Gastroesophageal sphincter (tissue), 4 donors: ENCODE measurements around the gene BTRC. TPM values are rescaled to one million over a fixed set of nuclear protein-coding genes. Genes with fewer than 3 reads are reported as not detected.
"Not testable (repeated sequence)": the region's sequence is repeated elsewhere in the genome, so short reads cannot be mapped to it uniquely, and the experiment has no call there.

ENCODE experiments used
- ATAC-seq: fragments of 150-250 bp; one replicate; pipeline ENCODE4 v1.9.1; 2016; ENCODE audit warnings: mild to moderate bottlenecking, moderate library complexity
- H3K27ac ChIP-seq, 4 donors: fragments of 200-600 bp; sonication (generic) in 3 of 4; 1 replicate in 3 of 4; 2 replicates in 1 of 4; pipeline ENCODE4 v1.5.1; 2016 to 2019
- H3K27me3 ChIP-seq: fragments of 200-600 bp; sonication (generic); one replicate; pipeline ENCODE4 v1.5.1; 2019
- H3K36me3 ChIP-seq, 2 donors: fragments of 200-600 bp; sonication (generic); one replicate each; pipeline ENCODE4 v1.5.1; 2019; ENCODE audit warnings: control low read depth in 1 of 2
- H3K4me1 ChIP-seq, 3 donors: fragments of 200-600 bp; sonication (generic); 1 replicate in 2 of 3; 2 replicates in 1 of 3; pipeline ENCODE4 v1.5.1; 2016 to 2019; ENCODE audit warnings: control low read depth in 2 of 3
- H3K4me3 ChIP-seq, 2 donors: fragments of 200-600 bp; sonication (generic); one replicate each; pipeline ENCODE4 v1.5.1; 2019; ENCODE audit warnings: mild to moderate bottlenecking in 1 of 2, moderate library complexity in 1 of 2
- H3K9me3 ChIP-seq, 3 donors: fragments of 200-600 bp; sonication (generic); one replicate each; pipeline ENCODE4 v1.5.1; 2017 to 2019; ENCODE audit warnings: control low read depth in 2 of 3
- EP300 ChIP-seq: sonication (generic); formaldehyde crosslinking; IDR thresholded peaks from one replicate; pipeline ENCODE4 v1.6.1; 2017; ENCODE audit warnings: antibody characterized with exemption, mild to moderate bottlenecking
- POLR2A ChIP-seq, 2 donors: fragments of 450-650 bp; IDR thresholded peaks; one replicate each; pipeline ENCODE4 v1.6.1; 2017; ENCODE audit warnings: antibody characterized with exemption in 2 of 2, mild to moderate bottlenecking in 2 of 2, moderate library complexity in 1 of 2
- POLR2AphosphoS5 ChIP-seq: sonication (generic); formaldehyde crosslinking; IDR thresholded peaks from one replicate; pipeline ENCODE4 v1.6.1; 2017; ENCODE audit warnings: antibody characterized with exemption
- WGBS, 2 donors: methylation state at CpG; one replicate each; pipeline ENCODE4 v1.1.5; 2018; ENCODE audit warnings: low coverage in 1 of 2; 5-methylcytosine and 5-hydroxymethylcytosine counted together
- total RNA-seq, 4 donors: library from RNA; depleted of rRNA; stranded (reverse); fragments of >200 nt; gene quantifications; one replicate each; pipeline ENCODE4 v1.1.0, GENCODE V29; 2016
- TF ChIP-seq, protein P1 (sequence below), 4 experiments: fragments of 200-600 bp in 2 of 4; fragments of 450-650 bp in 2 of 4; sonication (generic) in 1 of 4; IDR thresholded peaks; one replicate each; pipeline ENCODE4 v1.5.1; 2017 to 2019; ENCODE audit warnings: antibody characterized with exemption in 4 of 4, mild to moderate bottlenecking in 2 of 4, moderate library complexity in 2 of 4

Gene BTRC
- total RNA-seq, 4 donors from 2014 or later = 9.0 to 15.6 (median 14.1) TPM

DNA sequence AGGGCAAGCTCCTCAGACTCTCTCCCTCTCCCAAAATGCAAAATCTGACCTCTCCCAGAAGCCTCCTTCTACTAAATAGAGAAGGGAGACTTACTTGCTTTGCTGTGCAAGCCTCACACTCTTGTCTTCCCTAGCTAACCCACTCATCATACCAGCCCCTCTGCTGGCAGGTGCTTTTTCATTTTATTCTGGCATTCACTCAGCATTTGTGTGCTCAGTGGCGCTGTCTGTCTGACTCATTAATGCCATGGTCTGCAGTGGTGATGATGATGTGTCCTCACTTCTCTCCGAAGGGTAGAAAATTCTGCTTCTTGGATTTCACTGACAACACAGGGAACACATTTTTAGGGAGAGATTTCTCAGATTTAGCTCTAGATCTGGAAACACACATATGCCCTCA, 22.0 kb upstream of the BTRC start:
- ATAC-seq = no peak
- Histone ChIP-seq H3K9me3 (no peaks in the 10 kb centered on the region), H3K4me3 (no peak overlapping the region), H3K36me3 (no peaks in the 10 kb centered on the region), H3K27me3 (peaks cover 3% of the 10 kb centered on the region), H3K27ac (no peak overlapping the region), H3K4me1 (no peaks in the 10 kb centered on the region)
- TF ChIP-seq, protein P1, sequence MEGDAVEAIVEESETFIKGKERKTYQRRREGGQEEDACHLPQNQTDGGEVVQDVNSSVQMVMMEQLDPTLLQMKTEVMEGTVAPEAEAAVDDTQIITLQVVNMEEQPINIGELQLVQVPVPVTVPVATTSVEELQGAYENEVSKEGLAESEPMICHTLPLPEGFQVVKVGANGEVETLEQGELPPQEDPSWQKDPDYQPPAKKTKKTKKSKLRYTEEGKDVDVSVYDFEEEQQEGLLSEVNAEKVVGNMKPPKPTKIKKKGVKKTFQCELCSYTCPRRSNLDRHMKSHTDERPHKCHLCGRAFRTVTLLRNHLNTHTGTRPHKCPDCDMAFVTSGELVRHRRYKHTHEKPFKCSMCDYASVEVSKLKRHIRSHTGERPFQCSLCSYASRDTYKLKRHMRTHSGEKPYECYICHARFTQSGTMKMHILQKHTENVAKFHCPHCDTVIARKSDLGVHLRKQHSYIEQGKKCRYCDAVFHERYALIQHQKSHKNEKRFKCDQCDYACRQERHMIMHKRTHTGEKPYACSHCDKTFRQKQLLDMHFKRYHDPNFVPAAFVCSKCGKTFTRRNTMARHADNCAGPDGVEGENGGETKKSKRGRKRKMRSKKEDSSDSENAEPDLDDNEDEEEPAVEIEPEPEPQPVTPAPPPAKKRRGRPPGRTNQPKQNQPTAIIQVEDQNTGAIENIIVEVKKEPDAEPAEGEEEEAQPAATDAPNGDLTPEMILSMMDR (IDR thresholded peaks at IDR 0.05) = no peak
- TF ChIP-seq POLR2A (IDR thresholded peaks at IDR 0.05) (no peak), EP300 (no peak), POLR2AphosphoS5 (no peak)
- 56 to 89% methylated on average over 2 of the region's 2 CpGs for WGBS, 2 donors

DNA sequence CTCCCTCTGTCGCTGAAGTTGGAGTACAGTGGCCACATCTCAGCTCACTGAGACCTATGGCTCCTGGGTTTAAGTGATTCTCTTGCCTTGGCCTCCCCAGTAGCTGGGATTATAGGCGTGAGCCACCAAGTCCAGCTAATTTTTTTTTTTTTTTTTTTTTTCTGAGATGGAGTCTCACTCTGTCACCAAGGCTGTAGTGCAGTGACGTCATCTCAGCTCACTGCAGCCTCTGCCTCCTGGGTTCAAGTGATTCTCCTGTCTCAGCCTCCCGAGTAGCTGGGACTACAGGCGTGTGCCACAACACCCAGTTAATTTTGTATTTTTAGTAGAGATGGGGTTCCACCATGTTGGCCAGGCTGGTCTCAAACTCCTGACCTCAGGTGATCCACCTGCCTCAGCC, 19.7 kb upstream of the BTRC start:
- not testable (repeated sequence) for H3K4me3 ChIP-seq, H3K9me3 ChIP-seq, H3K27me3 ChIP-seq, H3K27ac ChIP-seq, H3K4me1 ChIP-seq, ATAC-seq, H3K36me3 ChIP-seq
- WGBS, 2 donors = 50 to 83% methylated on average over 1 of the region's 5 CpGs

DNA sequence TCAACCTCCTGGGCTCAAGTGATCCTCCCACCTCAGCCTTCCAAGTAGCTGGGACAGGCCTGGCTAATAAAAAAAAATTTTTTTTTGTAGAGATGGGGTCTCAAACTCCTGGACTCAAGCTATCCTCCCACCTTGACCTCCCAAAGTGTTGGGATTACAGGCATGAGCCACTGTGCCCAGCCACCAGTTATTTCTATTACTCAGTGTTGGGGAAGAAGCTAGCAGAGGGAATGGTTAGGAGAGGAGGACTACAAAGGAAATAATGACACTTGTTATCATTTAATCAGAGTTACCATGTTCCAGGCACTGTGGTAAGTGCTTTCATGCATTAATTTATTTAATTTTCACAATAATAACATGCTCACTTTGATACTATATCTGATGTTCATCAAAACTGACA, 17.6 kb upstream of the BTRC start:
- no peak overlapping the region for H3K4me3 ChIP-seq
- H3K36me3 ChIP-seq = no peaks in the 10 kb centered on the region
- H3K27me3 ChIP-seq = peaks cover 5% of the 10 kb centered on the region
- H3K9me3 ChIP-seq = no peaks in the 10 kb centered on the region
- no peak for ATAC-seq
- H3K27ac ChIP-seq = no peak overlapping the region
- TF ChIP-seq, protein P1 (IDR thresholded peaks at IDR 0.05) = no peak
- TF ChIP-seq POLR2A (IDR thresholded peaks at IDR 0.05) (no peak), POLR2AphosphoS5 (no peak), EP300 (no peak)
- H3K4me1 ChIP-seq = no peaks in the 10 kb centered on the region

DNA sequence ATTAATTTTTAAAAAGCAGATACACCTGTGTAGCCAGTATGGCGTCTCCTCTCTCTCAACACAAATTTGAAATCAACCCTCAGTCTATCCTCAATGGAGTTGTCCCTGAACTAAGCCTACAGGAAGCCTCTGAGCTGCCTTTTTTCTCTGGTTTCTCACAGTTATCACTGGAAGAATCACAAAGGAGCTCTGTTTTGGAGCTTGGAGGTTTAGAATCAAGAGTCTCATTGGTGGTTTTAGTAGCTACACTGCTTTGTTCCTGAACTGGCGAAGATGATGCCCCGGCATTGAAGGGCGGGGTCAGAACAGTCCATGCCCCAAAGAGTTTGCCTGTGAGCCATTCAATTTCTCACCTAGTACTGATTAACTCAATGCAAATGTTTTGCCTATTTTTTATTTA, 16.1 kb upstream of the BTRC start:
- Histone ChIP-seq H3K27ac (no peak overlapping the region), H3K9me3 (no peaks in the 10 kb centered on the region), H3K4me1 (no peaks in the 10 kb centered on the region), H3K27me3 (peaks cover 5% of the 10 kb centered on the region), H3K36me3 (no peaks in the 10 kb centered on the region), H3K4me3 (no peak overlapping the region)
- WGBS, 2 donors = 84 to 100% methylated on average over 1 to 4 of the region's 4 CpGs
- TF ChIP-seq, protein P1 (IDR thresholded peaks at IDR 0.05) = no peak
- TF ChIP-seq POLR2AphosphoS5 (no peak), POLR2A (IDR thresholded peaks at IDR 0.05) (no peak), EP300 (no peak)
- ATAC-seq = no peak

DNA sequence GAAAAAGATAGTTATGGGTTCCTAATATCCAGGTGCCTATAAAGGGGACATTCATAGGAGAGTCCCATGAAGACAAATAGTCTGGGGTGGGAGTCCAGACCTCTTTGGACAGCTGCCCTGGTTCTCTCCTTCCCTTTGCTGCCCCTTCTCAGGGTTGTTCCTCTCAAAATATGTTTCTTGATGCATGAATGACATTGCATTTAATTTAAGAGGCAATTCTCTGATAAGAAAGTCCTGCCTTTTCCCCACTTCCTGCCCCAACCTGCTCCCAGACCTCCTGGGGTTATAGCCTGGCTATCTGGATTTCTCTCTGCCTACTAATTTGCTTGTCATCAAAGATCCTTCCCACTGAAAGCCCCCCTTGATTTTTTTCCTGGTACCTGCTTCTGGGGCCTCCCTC, 12.5 kb upstream of the BTRC start:
- no peak overlapping the region for H3K4me3 ChIP-seq
- no peaks in the 10 kb centered on the region for H3K36me3 ChIP-seq
- H3K4me1 ChIP-seq = no peaks in the 10 kb centered on the region
- H3K9me3 ChIP-seq = no peaks in the 10 kb centered on the region
- TF ChIP-seq POLR2AphosphoS5 (no peak), POLR2A (IDR thresholded peaks at IDR 0.05) (no peak), EP300 (no peak)
- TF ChIP-seq, protein P1 (IDR thresholded peaks at IDR 0.05) = no peak
- no peak for ATAC-seq
- peaks cover 5% of the 10 kb centered on the region for H3K27me3 ChIP-seq
- H3K27ac ChIP-seq = no peak overlapping the region

DNA sequence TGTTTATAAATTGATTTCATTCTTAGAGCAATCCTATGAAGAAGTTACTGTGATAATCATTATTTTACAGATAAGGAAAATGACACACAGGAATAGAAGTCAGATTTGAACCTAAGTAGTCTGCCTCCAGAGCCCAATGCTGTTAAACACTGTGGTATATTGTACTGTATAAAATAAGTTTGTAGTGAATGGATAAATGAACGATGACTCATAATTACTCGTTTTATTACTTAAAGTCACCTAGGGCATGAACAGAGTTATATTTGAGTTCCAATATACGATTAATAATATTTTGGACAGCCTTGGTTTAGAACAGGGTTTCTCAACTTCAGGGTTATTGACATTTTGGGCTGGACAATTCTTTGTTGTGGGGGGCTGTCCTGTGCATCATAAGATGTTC, 7.8 kb upstream of the BTRC start:
- peaks cover 9% of the 10 kb centered on the region for H3K27me3 ChIP-seq
- no peak for ATAC-seq
- 70 to 79% methylated on average over 3 of the region's 3 CpGs for WGBS, 2 donors

More for the DNA sequence above, 7.8 kb upstream of the BTRC start:
- Histone ChIP-seq H3K4me1 (no peaks in the 10 kb centered on the region), H3K4me3 (no peak overlapping the region), H3K36me3 (no peaks in the 10 kb centered on the region), H3K9me3 (no peaks in the 10 kb centered on the region), H3K27ac (no peak overlapping the region)
- no peak for TF ChIP-seq EP300
